Heart left ventricle (tissue), 16 donors: ENCODE data around the gene SCN9A. TPM values are rescaled to one million over a fixed set of nuclear protein-coding genes. Genes with fewer than 3 reads are reported as not detected.

ENCODE experiments used
- ATAC-seq, 4 donors: fragments of 200-7000 bp; cut with Tn5 transposase; one replicate each; pipeline ENCODE4 v1.9.1; 2020 to 2022; ENCODE audit warnings: moderate library complexity in 4 of 4, mild to moderate bottlenecking in 3 of 4, moderate number of reproducible peaks in 1 of 4
- DNase-seq, 5 donors: peaks; one replicate each; pipeline ENCODE4 v3.0.0-alpha.2; 2020
- H3K27ac ChIP-seq, 12 donors: fragments of 200-600 bp; sonication (generic) in 4 of 12; one replicate each; pipeline versions ENCODE4 v1.5.0 to v1.8.0; 2016 to 2022; ENCODE audit warnings: mild to moderate bottlenecking in 2 of 12
- H3K27me3 ChIP-seq, 9 donors: fragments of 200-600 bp; sonication (generic) in 2 of 9; one replicate each; pipeline versions ENCODE4 v1.5.1 to v1.8.0; 2016 to 2022; ENCODE audit warnings: mild to moderate bottlenecking in 3 of 9
- H3K36me3 ChIP-seq, 9 donors: fragments of 200-600 bp; sonication (generic) in 2 of 9; one replicate each; pipeline versions ENCODE4 v1.5.0 to v1.8.0; 2018 to 2022; ENCODE audit warnings: mild to moderate bottlenecking in 2 of 9
- H3K4me1 ChIP-seq, 12 donors: fragments of 200-600 bp; sonication (generic) in 4 of 12; one replicate each; pipeline versions ENCODE4 v1.5.0 to v1.8.0; 2016 to 2022; ENCODE audit warnings: mild to moderate bottlenecking in 3 of 12
- H3K4me3 ChIP-seq, 12 donors: fragments of 200-600 bp; sonication (generic) in 4 of 12; one replicate each; pipeline versions ENCODE4 v1.5.0 to v1.8.0; 2017 to 2022; ENCODE audit warnings: mild to moderate bottlenecking in 9 of 12, moderate library complexity in 4 of 12
- H3K9me3 ChIP-seq, 12 donors: fragments of 200-600 bp; sonication (generic) in 4 of 12; one replicate each; pipeline versions ENCODE4 v1.5.0 to v1.8.0; 2016 to 2022; ENCODE audit warnings: mild to moderate bottlenecking in 1 of 12
- POLR2A ChIP-seq, 2 donors: fragments of 450-650 bp; IDR thresholded peaks; one replicate each; pipeline ENCODE4 v1.6.1; 2017; ENCODE audit warnings: antibody characterized with exemption in 2 of 2, mild to moderate bottlenecking in 2 of 2, moderate library complexity in 2 of 2
- WGBS, 4 donors: extraction: QIAGEN DNeasy Blood & Tissue Kit in 2 of 4; methylation state at CpG; one replicate each; pipeline versions ENCODE4 v1.1.5 to v1.1.7; 2013 to 2018; 5-methylcytosine and 5-hydroxymethylcytosine counted together
- intact Hi-C, 10 donors: fragments of 100-400 bp; cut with DNase I; formaldehyde crosslinking; loops; one replicate each; pipeline versions ENCODE4 v1.11.1 to v1.14.2; 2022
- polyA plus RNA-seq, 2 donors: library from polyadenylated mRNA; stranded (reverse); fragments of 200-250 nt; gene quantifications; one replicate each; pipeline ENCODE4 v1.2.3, GENCODE V29; 2013
- total RNA-seq, 9 donors: library from RNA; depleted of rRNA in 2 of 9; stranded (reverse); fragments of >200 nt in 2 of 9; fragmentation: NEBNext Ultra II Directional in 3 of 9; extraction: Animal tissue kit (Norgen Biotek cat#: 25700) in 3 of 9; gene quantifications; one replicate each; pipeline versions ENCODE4 v1.1.0 to v1.2.4, GENCODE V29; 2016 to 2023
- TF ChIP-seq, protein P1 (sequence below), 12 donors: fragments of 200-600 bp; sonication (generic) in 4 of 12; IDR thresholded peaks; one replicate each; pipeline versions ENCODE4 v1.5.0 to v1.8.0; 2018 to 2022; ENCODE audit warnings: antibody characterized with exemption in 12 of 12, mild to moderate bottlenecking in 5 of 12
- donor health status: ischemic (EF 13 %, LVEDD 7.1; RV severe dilation, severe dysfunction).
- donor health status: healthy with polysubstance abuse.
- donor health status: DM: no; HTN: yes; CAD: no.
- donor health status: DM: no; HTN: no; CAD: no.
- donor health status: ischemic (EF 25% LVEDD 6.9; RV normal size, moderate dysfunction).
- donor health status: ischemic (EF 25% LVEDD 5.7; RV mildly dilated, moderate dysfunction).
- donor health status: healthy.
- donor health status: DM: yes; HTN: yes; CAD: no.
- donor health status: ischemic (EF 35%, LVEDD 5.7; RV mildly dilated, moderate dysfunction).
- donor health status: nonischemic (EF 11% LVEDD 7.7; RV severe dilation, severe dysfunction).
- donor health status: DM: yes; HTN: yes; CAD: no.
- donor health status: PGD.
- donor health status: ischemic (EF 29% LVEDD 5.4; RV normal size, mild dysfunction).
- donor health status: nonischemic (EF 23%, LVEDD 6.1; RV moderate dilation, normal function).

SCN9A gene
- total and polyA plus RNA-seq, 11 donors, result 0.08 to 3.2 (median 0.99) TPM

- Histone ChIP-seq H3K27me3 (peaks cover 0 to 13% (median 0%) of the 10 kb centered on the region in 9 donors), H3K36me3 (no peaks in the 10 kb centered on the region), H3K4me3 (no peak overlapping the region), H3K9me3 (no peaks in the 10 kb centered on the region), H3K4me1 (no peaks in the 10 kb centered on the region), H3K27ac (no peak overlapping the region)
- TF ChIP-seq POLR2A (IDR thresholded peaks at IDR 0.05), result no peak
- TF ChIP-seq, protein P1, sequence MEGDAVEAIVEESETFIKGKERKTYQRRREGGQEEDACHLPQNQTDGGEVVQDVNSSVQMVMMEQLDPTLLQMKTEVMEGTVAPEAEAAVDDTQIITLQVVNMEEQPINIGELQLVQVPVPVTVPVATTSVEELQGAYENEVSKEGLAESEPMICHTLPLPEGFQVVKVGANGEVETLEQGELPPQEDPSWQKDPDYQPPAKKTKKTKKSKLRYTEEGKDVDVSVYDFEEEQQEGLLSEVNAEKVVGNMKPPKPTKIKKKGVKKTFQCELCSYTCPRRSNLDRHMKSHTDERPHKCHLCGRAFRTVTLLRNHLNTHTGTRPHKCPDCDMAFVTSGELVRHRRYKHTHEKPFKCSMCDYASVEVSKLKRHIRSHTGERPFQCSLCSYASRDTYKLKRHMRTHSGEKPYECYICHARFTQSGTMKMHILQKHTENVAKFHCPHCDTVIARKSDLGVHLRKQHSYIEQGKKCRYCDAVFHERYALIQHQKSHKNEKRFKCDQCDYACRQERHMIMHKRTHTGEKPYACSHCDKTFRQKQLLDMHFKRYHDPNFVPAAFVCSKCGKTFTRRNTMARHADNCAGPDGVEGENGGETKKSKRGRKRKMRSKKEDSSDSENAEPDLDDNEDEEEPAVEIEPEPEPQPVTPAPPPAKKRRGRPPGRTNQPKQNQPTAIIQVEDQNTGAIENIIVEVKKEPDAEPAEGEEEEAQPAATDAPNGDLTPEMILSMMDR (IDR thresholded peaks at IDR 0.05), result no peak
- ATAC-seq, result no peak
- intact Hi-C loops, result loop anchor here in 6 of 10 donors (5.0 to 10.0 kb wide), 4 partner anchors 127 to 230 kb away; partner anchors contain the start of gene TTC21B (in 1 of the 6)
- DNase-seq, result no peak
- WGBS, 4 donors, result 73 to 84% (median 81%) methylated on average over 3 of the region's 3 CpGs
These were observed 191.0 kb downstream of the SCN9A start for GRCh38 chr2:166184789-166185188.

- Histone ChIP-seq H3K4me3 (no peak overlapping the region), H3K9me3 (no peaks in the 10 kb centered on the region), H3K4me1 (no peaks in the 10 kb centered on the region), H3K27ac (no peak overlapping the region), H3K36me3 (no peaks in the 10 kb centered on the region), H3K27me3 (peaks cover 0 to 13% (median 0%) of the 10 kb centered on the region in 9 donors)
- ATAC-seq (no peak), DNase-seq (no peak)
- TF ChIP-seq POLR2A (IDR thresholded peaks at IDR 0.05), result no peak
- TF ChIP-seq, protein P1 (IDR thresholded peaks at IDR 0.05), result no peak
- WGBS, 4 donors, result 10 to 28% (median 21%) methylated on average over 3 of the region's 3 CpGs
- intact Hi-C loops, result loop anchor here in 6 of 10 donors (2.0 to 10.0 kb wide), 5 partner anchors 124 to 227 kb away; partner anchors contain the start of gene TTC21B (in 1 of the 6)
These were observed 194.0 kb downstream of the SCN9A start for GRCh38 chr2:166181813-166182154.

DNA sequence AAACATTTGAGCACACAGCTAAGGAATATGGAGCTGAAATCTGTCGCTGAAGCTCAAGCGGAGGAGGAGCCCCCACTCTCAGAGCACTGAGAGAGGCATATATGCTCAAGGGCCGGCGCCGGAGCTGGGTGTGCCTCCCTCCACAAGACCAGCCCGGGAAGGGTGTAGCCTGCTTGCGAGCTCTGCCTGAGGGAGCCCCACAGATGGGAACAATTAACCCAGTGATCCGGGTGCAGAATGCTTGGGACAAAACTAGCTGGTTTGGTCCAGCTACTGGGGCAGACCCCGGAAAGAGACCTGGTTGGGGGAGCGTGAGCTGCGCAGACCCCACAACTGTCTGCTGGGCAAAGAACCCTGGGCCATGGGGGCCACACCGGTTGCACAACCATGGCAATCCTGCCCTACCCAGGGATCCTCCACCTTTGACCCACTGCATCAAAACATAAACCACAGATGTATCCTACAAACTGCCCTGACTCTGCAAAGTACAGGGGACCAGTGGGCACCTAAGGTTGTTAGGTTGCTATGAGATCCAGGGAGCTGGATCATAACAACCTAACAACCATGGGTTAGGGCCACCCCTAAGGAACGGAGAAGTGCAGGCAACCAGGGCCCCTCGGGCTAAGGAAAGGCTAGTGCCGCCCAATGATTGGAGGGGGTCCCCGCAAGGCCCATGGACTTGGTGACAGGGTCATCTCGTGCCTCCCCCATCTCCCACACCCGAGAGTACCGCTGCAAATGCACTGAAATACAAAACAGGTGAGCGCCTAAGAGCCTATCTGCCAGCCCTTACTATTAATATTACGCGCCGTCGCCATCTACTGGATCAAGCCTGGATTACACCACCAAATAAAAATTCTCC is 194.6 kb downstream of the SCN9A start:
- Histone ChIP-seq H3K4me1 (no peaks in the 10 kb centered on the region), H3K27ac (no peak overlapping the region), H3K27me3 (peaks cover 0 to 13% (median 0%) of the 10 kb centered on the region in 9 donors), H3K9me3 (no peaks in the 10 kb centered on the region), H3K36me3 (no peaks in the 10 kb centered on the region), H3K4me3 (no peak overlapping the region)
- 51 to 63% (median 54%) methylated on average over 16 to 24 of the region's 24 CpGs for WGBS, 4 donors
- peak in 3 of 4 donors; percentile 54 to 68 (median 66) for ATAC-seq
- intact Hi-C loops, result loop anchor here in 6 of 10 donors (2.0 to 10.0 kb wide), 5 partner anchors 124 to 226 kb away; partner anchors contain the start of gene TTC21B (in 1 of the 6)
- TF ChIP-seq POLR2A (IDR thresholded peaks at IDR 0.05), result no peak
- TF ChIP-seq, protein P1 (IDR thresholded peaks at IDR 0.05), result peak; percentile 20 to 57 (median 40)
- peak in 1 of 5 donors; percentile 43 for DNase-seq

DNA sequence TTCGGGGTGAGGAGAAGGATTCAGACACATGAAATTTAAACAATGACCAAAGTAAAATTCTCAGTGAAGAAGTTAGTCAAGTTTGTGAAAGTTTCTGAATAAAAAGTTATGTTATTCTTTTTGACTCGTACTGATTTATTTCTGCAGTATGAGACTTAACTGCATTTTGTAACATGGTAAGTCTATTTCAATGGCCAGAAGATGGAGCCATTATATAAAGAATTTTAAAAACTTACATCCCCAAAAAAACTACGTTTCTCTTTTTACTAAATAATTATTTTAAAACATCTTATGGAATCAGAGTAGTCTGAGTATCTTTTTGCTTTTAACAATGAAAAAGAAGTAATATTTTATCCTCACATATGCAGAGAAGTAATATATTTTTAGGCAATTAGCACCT is 196.5 kb downstream of the SCN9A start:
- H3K27me3 ChIP-seq, result peaks cover 0 to 13% (median 0%) of the 10 kb centered on the region in 9 donors
- H3K4me3 ChIP-seq, result no peak overlapping the region
- no peak for ATAC-seq
- H3K27ac ChIP-seq, result no peak overlapping the region
- no peaks in the 10 kb centered on the region for H3K36me3 ChIP-seq
- H3K4me1 ChIP-seq, result no peaks in the 10 kb centered on the region
- WGBS, 4 donors, result 46 to 57% (median 54%) methylated on average over 3 of the region's 3 CpGs
- no peak for DNase-seq
- intact Hi-C loops, result no loop called here
- H3K9me3 ChIP-seq, result no peaks in the 10 kb centered on the region
- no peak for TF ChIP-seq POLR2A (IDR thresholded peaks at IDR 0.05)
- TF ChIP-seq, protein P1 (IDR thresholded peaks at IDR 0.05), result peak in 2 of 12 donors; percentile 7 to 18
